PC-3 (cell line): ENCODE results near the gene LEMD2. TPM values are rescaled to one million over a fixed set of nuclear protein-coding genes. Genes with fewer than 3 reads are reported as not detected.

Experiments
- total RNA-seq: library from RNA; depleted of rRNA; stranded (reverse); fragments of >200 nt; gene quantifications from 2 replicates; pipeline ENCODE4 v1.2.3, GENCODE V29; 2014; rRNA removed

The LEMD2 gene
- total RNA-seq, 1 experiment from 2014 or later: 54.5 TPM

Other genes with a start within 250 kb of the LEMD2 start
- 15.1 and 23.7 TPM in 2 replicates for gene BAK1, start 208.9 kb downstream of the LEMD2 start, total RNA-seq
- 41.8 and 50.6 TPM in 2 replicates for gene ITPR3, start 167.8 kb downstream of the LEMD2 start, total RNA-seq
- gene UQCC2, start 77.4 kb downstream of the LEMD2 start, total RNA-seq: 70.0 and 107 TPM in 2 replicates
- not detected in 2 replicates for gene IP6K3, start 42.2 kb downstream of the LEMD2 start, total RNA-seq
- gene MLN, start 14.9 kb upstream of the LEMD2 start, total RNA-seq: not detected in 2 replicates